Neuronal stem cell (in vitro differentiated cells): ENCODE data around the gene DPEP3.
"Not testable (repeated sequence)": the region's sequence is repeated elsewhere in the genome, so short reads cannot be mapped to it uniquely, and the experiment has no call there.

ENCODE experiments used
- DNase-seq: peaks from one replicate; pipeline ENCODE4 v3.0.0-alpha.2; 2013; ENCODE audit warnings: low spot score
- H2AFZ ChIP-seq: one replicate; pipeline ENCODE4 v1.6.1; 2013; ENCODE audit warnings: mild to moderate bottlenecking, low read length, inconsistent platforms
- H2AK5ac ChIP-seq: 2 replicates; pipeline ENCODE4 v1.6.1; 2013; ENCODE audit warnings: low read depth, mild to moderate bottlenecking, inconsistent platforms, low read length, moderate library complexity, mixed read lengths
- H2BK120ac ChIP-seq: 2 replicates; pipeline ENCODE4 v1.6.1; 2013; ENCODE audit warnings: low read depth, mild to moderate bottlenecking, inconsistent platforms, low read length, moderate library complexity, mixed read lengths
- H2BK12ac ChIP-seq: one replicate; pipeline ENCODE4 v1.6.1; 2013; ENCODE audit warnings: low read length, inconsistent platforms
- H2BK15ac ChIP-seq: 2 replicates; pipeline ENCODE4 v1.6.1; 2013; ENCODE audit warnings: mild to moderate bottlenecking, low read length, inconsistent platforms, mixed read lengths
- H2BK5ac ChIP-seq: one replicate; pipeline ENCODE4 v1.6.1; 2013; ENCODE audit warnings: inconsistent platforms, mild to moderate bottlenecking, low read length, moderate library complexity
- H3K14ac ChIP-seq: one replicate; pipeline ENCODE4 v1.6.1; 2013; ENCODE audit warnings: low read length, inconsistent platforms
- H3K18ac ChIP-seq: 2 replicates; pipeline ENCODE4 v1.6.1; 2013; ENCODE audit warnings: low read length, inconsistent platforms
- H3K23ac ChIP-seq: 2 replicates; pipeline ENCODE4 v1.6.1; 2013; ENCODE audit warnings: low read depth, mild to moderate bottlenecking, mixed read lengths, low read length, inconsistent platforms; ENCODE audit not compliant: poor library complexity
- H3K27ac ChIP-seq: replicated peaks from 3 replicates; pipeline ENCODE4 v1.5.1; 2013; ENCODE audit warnings: low read length, inconsistent platforms
- H3K27me3 ChIP-seq, 3 experiments: 2 replicates each; pipeline ENCODE4 v1.6.1; 2013; ENCODE audit warnings: low read length in 3 of 3, mild to moderate bottlenecking in 2 of 3, inconsistent platforms in 1 of 3, low read depth in 1 of 3, mixed read lengths in 1 of 3, moderate library complexity in 1 of 3; ENCODE audit not compliant: control insufficient read depth in 3 of 3, insufficient read depth in 3 of 3
- H3K36me3 ChIP-seq, 2 donors: replicated peaks in 1 of 2; 2 replicates each; pipeline ENCODE4 v1.6.1; 2013; ENCODE audit warnings: low read length in 2 of 2; ENCODE audit not compliant: control insufficient read depth in 2 of 2, insufficient read depth in 2 of 2
- H3K4ac ChIP-seq: 2 replicates; pipeline ENCODE4 v1.6.1; 2013; ENCODE audit warnings: inconsistent platforms, mild to moderate bottlenecking, low read length, moderate library complexity
- H3K4me1 ChIP-seq, 2 donors: 1 replicate in 1 of 2; 2 replicates in 1 of 2; pipeline ENCODE4 v1.6.1; 2013; ENCODE audit warnings: low read length in 2 of 2, low read depth in 1 of 2; ENCODE audit not compliant: control insufficient read depth in 2 of 2, insufficient read depth in 1 of 2
- H3K4me2 ChIP-seq: one replicate; pipeline ENCODE4 v1.6.1; 2013; ENCODE audit warnings: mild to moderate bottlenecking, low read length, inconsistent platforms; ENCODE audit not compliant: insufficient read depth, poor library complexity, severe bottlenecking
- H3K4me3 ChIP-seq, 2 donors: 2 replicates each; pipeline ENCODE4 v1.5.1; 2013; ENCODE audit warnings: low read length in 2 of 2, mild to moderate bottlenecking in 2 of 2, inconsistent platforms in 1 of 2, moderate library complexity in 1 of 2
- H3K79me1 ChIP-seq: one replicate; pipeline ENCODE4 v1.6.1; 2013; ENCODE audit warnings: low read depth, mild to moderate bottlenecking, inconsistent platforms, low read length, moderate library complexity
- H3K9ac ChIP-seq: one replicate; pipeline ENCODE4 v1.6.1; 2013; ENCODE audit warnings: mild to moderate bottlenecking, low read depth, low read length, inconsistent platforms; ENCODE audit not compliant: poor library complexity
- H3K9me3 ChIP-seq, 2 donors: replicated peaks in 1 of 2; 2 replicates each; pipeline versions ENCODE3 to v1.6.1; 2013; ENCODE audit warnings: low read length in 2 of 2, mild to moderate bottlenecking in 2 of 2, inconsistent platforms in 1 of 2, low read depth in 1 of 2, mixed read lengths in 1 of 2, moderate library complexity in 1 of 2; ENCODE audit not compliant: control insufficient read depth in 2 of 2, insufficient read depth in 1 of 2
- H4K8ac ChIP-seq: one replicate; pipeline ENCODE4 v1.6.1; 2013; ENCODE audit warnings: low read depth, mild to moderate bottlenecking, inconsistent platforms, low read length, moderate library complexity
- H4K91ac ChIP-seq: one replicate; pipeline ENCODE4 v1.6.1; 2013; ENCODE audit warnings: low read length, low read depth, mild to moderate bottlenecking, inconsistent platforms; ENCODE audit not compliant: poor library complexity
- WGBS, 2 donors: extraction: QIAGEN DNeasy Blood & Tissue Kit; methylation state at CpG; one replicate each; pipeline ENCODE4 v1.1.7; 2013; ENCODE audit warnings: missing lambda C conversion rate in 2 of 2, mixed read lengths in 1 of 2; ENCODE audit not compliant: insufficient read length in 2 of 2, insufficient replicate concordance in 1 of 2; ENCODE audit errors: extremely low coverage in 2 of 2; 5-methylcytosine and 5-hydroxymethylcytosine counted together

The DPEP3 gene

DNA sequence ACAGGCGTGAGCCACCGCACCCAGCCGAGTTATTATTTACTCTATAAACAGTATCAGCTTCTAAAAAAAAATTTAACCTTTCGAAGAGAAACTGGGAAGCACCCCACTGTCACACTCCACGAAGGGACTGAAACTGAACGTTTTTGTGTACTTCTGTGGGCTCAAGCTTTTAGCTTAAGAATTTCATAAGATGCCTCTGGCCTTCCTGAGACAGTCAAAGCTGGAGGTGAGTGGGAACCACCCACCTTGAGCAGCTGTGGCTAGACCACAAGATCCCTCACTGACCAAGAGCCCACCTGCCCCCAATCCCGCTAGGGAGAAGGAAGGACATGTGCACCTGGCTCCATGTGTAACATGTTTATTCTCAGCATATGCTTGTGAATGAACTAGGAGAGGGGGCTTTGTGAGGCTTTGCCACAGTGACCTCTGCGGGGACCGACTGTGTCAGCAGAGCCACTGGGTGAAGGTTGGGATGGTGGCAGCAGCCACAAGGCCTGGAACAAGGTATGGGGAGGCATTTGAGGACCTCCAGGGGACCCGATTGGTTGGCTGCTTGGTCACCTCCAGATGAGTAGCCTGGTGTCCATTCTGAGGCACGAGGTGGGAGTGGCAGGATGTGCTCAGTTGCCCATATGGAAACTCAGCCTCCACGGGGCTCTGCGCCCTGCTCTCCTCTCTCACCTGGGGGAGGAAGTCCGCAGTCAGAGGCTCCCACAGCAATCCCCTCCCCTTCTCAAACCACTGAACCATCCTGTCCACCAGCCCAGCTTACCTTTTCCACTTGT is 4.8 kb downstream of the DPEP3 start:
- Histone ChIP-seq H3K4ac (no peak overlapping the region), H2BK15ac (no peak overlapping the region), H2AK5ac (no peak overlapping the region), H4K8ac (no peak overlapping the region), H3K36me3 (no peaks in the 10 kb centered on the region), H3K79me1 (no peaks in the 10 kb centered on the region), H3K18ac (no peak overlapping the region), H3K27ac (no peak overlapping the region), H3K27me3 (peaks cover 0 to 9% (median 0%) of the 10 kb centered on the region in 3 experiments), H3K4me2 (no peak overlapping the region), H3K4me1 (no peaks in the 10 kb centered on the region), H2BK12ac (no peak overlapping the region), H3K9ac (no peak overlapping the region), H3K14ac (no peak overlapping the region), H3K23ac (no peak overlapping the region), H2AFZ (no peak overlapping the region), H3K9me3 (peaks cover 0 to 2% of the 10 kb centered on the region in 2 donors), H2BK120ac (no peak overlapping the region), H3K4me3 (no peak overlapping the region), H2BK5ac (no peak overlapping the region), H4K91ac (no peak overlapping the region)
- DNase-seq, result no peak
- no CpG with 5 or more reads among the region's 14 CpGs for WGBS, 2 donors

DNA sequence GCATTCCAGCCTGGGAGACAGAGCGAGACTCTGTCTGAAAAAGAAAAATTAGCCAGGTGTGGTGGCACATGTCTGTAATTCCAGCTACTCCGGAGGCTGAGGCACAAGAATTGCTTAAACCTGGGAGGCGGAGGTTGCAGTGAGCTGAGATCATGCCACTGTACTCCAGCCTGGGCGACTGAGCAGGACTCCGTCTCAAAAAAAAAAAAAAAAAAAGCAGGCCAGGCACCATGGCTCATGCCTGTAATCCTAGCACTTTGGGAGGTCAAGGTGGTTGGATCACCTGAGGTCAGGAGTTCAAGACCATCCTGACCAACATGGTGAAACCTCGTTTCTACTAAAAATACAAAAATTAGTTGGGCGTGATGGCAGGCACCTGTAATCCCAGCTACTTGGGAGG is 8.0 kb downstream of the DPEP3 start:
- not testable (repeated sequence) for DNase-seq, H4K8ac ChIP-seq, H2AFZ ChIP-seq, H2BK120ac ChIP-seq, H3K79me1 ChIP-seq, H3K36me3 ChIP-seq, H4K91ac ChIP-seq, H2BK5ac ChIP-seq, H3K4me2 ChIP-seq, H2BK12ac ChIP-seq, H3K23ac ChIP-seq, H2BK15ac ChIP-seq, H3K27me3 ChIP-seq, H3K14ac ChIP-seq, H3K4ac ChIP-seq, H3K9me3 ChIP-seq, H3K18ac ChIP-seq, H3K4me1 ChIP-seq, H2AK5ac ChIP-seq, H3K27ac ChIP-seq, H3K9ac ChIP-seq, H3K4me3 ChIP-seq
- WGBS, 2 donors, result no CpG with 5 or more reads among the region's 7 CpGs

DNA sequence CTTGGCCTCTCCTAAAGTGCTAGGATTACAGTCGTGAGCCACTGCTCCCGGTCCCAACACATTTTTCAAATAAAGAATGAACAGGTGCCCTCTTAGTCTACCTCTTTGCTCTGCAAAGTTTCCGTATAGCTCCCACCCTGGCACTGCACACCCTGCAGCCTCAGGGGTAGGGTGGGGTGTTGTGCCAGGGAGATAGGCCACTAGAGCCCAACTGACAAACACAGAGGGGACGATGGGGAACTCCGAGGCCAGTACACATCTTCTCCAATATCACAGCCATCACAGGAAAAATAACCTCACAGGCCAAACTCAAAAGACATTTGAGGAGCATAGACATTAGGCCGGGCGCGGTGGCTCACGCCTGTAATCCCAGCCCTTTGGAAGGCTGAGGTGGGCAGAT is 9.2 kb downstream of the DPEP3 start:
- no peak overlapping the region for H3K18ac ChIP-seq
- H3K27me3 ChIP-seq, result no peaks in the 10 kb centered on the region
- H3K79me1 ChIP-seq, result peaks cover 6% of the 10 kb centered on the region
- H2AK5ac ChIP-seq, result no peak overlapping the region
- no peak overlapping the region for H3K4me3 ChIP-seq
- H3K9me3 ChIP-seq, result no peaks in the 10 kb centered on the region
- H3K9ac ChIP-seq, result no peak overlapping the region
- peak overlapping the region; percentile 75 for H2BK12ac ChIP-seq
- no peak overlapping the region for H3K23ac ChIP-seq
- no peak overlapping the region for H4K8ac ChIP-seq
- H2BK120ac ChIP-seq, result no peak overlapping the region
- no peak overlapping the region for H3K14ac ChIP-seq
- H4K91ac ChIP-seq, result no peak overlapping the region
- no peak for DNase-seq
- WGBS, 2 donors, result no CpG with 5 or more reads among the region's 9 CpGs
- no peak overlapping the region for H2AFZ ChIP-seq
- no peak overlapping the region for H3K27ac ChIP-seq
- no peak overlapping the region for H3K4ac ChIP-seq
- no peak overlapping the region for H3K4me2 ChIP-seq
- peaks cover 16 to 18% of the 10 kb centered on the region in 2 donors for H3K4me1 ChIP-seq
- H2BK15ac ChIP-seq, result peak overlapping the region; percentile 55
- H2BK5ac ChIP-seq, result no peak overlapping the region
- H3K36me3 ChIP-seq, result no peaks in the 10 kb centered on the region

DNA sequence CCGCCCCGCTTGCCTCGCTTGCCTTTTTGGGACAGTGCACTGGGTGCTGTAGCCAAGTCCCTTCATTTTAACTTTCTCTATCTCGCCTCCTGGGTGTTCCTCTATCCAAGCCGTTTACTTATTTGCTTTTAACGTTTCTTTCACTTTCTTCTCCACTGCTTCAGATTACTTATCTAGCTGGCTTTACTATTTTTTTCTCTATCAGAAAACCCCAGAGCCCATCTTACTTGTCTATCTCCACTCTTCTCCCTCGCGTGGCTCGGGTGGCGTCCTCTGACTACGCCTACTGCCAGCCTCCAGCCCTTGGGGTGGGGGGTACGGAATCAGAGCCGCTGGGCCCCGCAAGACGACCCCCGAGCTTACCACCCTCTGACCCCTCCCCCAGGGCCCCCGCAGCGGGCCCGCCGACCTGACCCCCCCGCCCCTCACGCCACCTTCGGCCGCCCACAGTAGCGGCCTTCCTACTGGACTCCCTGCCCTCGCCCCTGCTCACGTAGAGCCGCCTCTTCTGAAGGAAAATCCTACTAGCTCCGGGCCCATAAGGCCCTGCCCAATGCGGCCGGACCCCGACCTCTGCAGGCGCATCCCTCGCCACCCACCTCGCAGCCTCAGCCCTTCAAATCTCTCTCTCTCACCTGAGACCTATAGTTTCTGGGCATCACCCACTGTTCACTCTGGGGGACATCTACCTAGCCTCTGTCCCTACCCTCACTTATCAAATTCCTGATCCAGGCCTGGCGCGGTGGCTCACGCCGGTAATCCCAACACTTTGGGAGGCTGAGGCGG is 10.9 kb downstream of the DPEP3 start:
- H4K8ac ChIP-seq, result no peak overlapping the region
- H3K79me1 ChIP-seq, result peaks cover 6% of the 10 kb centered on the region
- peak overlapping the region; percentile 86 for H3K4ac ChIP-seq
- WGBS, 2 donors, result no CpG with 5 or more reads among the region's 40 CpGs
- DNase-seq, result peak; percentile 24
- H2BK12ac ChIP-seq, result no peak overlapping the region
- peak overlapping the region; percentile 48 for H3K27ac ChIP-seq
- peak overlapping the region; percentile 53 to 78 for H3K4me3 ChIP-seq
- H3K4me1 ChIP-seq, result peaks cover 20 to 27% of the 10 kb centered on the region in 2 donors
- H2BK5ac ChIP-seq, result no peak overlapping the region
- H4K91ac ChIP-seq, result peak overlapping the region; percentile 82
- H3K36me3 ChIP-seq, result peaks cover 0 to 1% of the 10 kb centered on the region in 2 donors
- H3K9ac ChIP-seq, result peak overlapping the region; percentile 72
- no peak overlapping the region for H3K14ac ChIP-seq
- peak overlapping the region; percentile 74 for H3K4me2 ChIP-seq
- peak overlapping the region; percentile 98 for H2BK15ac ChIP-seq
- H2AFZ ChIP-seq, result peak overlapping the region; percentile 90
- peak overlapping the region; percentile 94 for H3K23ac ChIP-seq
- peak overlapping the region; percentile 92 for H2AK5ac ChIP-seq
- H3K27me3 ChIP-seq, result no peaks in the 10 kb centered on the region
- H3K18ac ChIP-seq, result peak overlapping the region; percentile 94
- H2BK120ac ChIP-seq, result peak overlapping the region; percentile 96
- no peaks in the 10 kb centered on the region for H3K9me3 ChIP-seq
